Upper lobe of right lung (tissue), 1 donor: ENCODE measurements around the gene NIN. TPM values are rescaled to one million over a fixed set of nuclear protein-coding genes. Genes with fewer than 3 reads are reported as not detected.
A peak's percentile ranks its signal among the peaks of the same experiment; 100 is the strongest.

Experiments
- ATAC-seq: fragments of 200-7000 bp; cut with Tn5 transposase; one replicate; pipeline ENCODE4 v1.9.1; 2020; ENCODE audit warnings: mild to moderate bottlenecking, moderate library complexity
- DNase-seq: peaks from one replicate; pipeline ENCODE4 v3.0.0-alpha.2; 2020
- H3K27ac ChIP-seq: fragments of 200-600 bp; one replicate; pipeline ENCODE4 v1.8.0; 2022
- H3K27me3 ChIP-seq: fragments of 200-600 bp; one replicate; pipeline ENCODE4 v1.8.0; 2022; ENCODE audit warnings: mild to moderate bottlenecking
- H3K36me3 ChIP-seq: fragments of 200-600 bp; one replicate; pipeline ENCODE4 v1.8.0; 2022
- H3K4me1 ChIP-seq: fragments of 200-600 bp; one replicate; pipeline ENCODE4 v1.8.0; 2022
- H3K4me3 ChIP-seq: fragments of 200-600 bp; one replicate; pipeline ENCODE4 v1.8.0; 2022; ENCODE audit warnings: mild to moderate bottlenecking
- H3K9me3 ChIP-seq: fragments of 200-600 bp; one replicate; pipeline ENCODE4 v1.8.0; 2022
- intact Hi-C: fragments of 100-400 bp; cut with DNase I; formaldehyde crosslinking; loops from one replicate; pipeline ENCODE4 v1.11.0; 2022
- total RNA-seq: library from RNA; stranded (reverse); fragmentation: NEBNext Ultra II Directional; extraction: Animal tissue kit (Norgen Biotek cat#: 25700); gene quantifications from one replicate; pipeline ENCODE4 v1.2.1, GENCODE V29; 2021
- TF ChIP-seq, protein P1 (sequence below): fragments of 200-600 bp; IDR thresholded peaks from one replicate; pipeline ENCODE4 v1.8.0; 2022; ENCODE audit warnings: antibody characterized with exemption
- donor health status: DM: no; HTN: yes; CAD: no; lungs with severe emphysema.

The NIN gene
- total RNA-seq, 1 donor from 2014 or later, result 37.5 TPM

DNA sequence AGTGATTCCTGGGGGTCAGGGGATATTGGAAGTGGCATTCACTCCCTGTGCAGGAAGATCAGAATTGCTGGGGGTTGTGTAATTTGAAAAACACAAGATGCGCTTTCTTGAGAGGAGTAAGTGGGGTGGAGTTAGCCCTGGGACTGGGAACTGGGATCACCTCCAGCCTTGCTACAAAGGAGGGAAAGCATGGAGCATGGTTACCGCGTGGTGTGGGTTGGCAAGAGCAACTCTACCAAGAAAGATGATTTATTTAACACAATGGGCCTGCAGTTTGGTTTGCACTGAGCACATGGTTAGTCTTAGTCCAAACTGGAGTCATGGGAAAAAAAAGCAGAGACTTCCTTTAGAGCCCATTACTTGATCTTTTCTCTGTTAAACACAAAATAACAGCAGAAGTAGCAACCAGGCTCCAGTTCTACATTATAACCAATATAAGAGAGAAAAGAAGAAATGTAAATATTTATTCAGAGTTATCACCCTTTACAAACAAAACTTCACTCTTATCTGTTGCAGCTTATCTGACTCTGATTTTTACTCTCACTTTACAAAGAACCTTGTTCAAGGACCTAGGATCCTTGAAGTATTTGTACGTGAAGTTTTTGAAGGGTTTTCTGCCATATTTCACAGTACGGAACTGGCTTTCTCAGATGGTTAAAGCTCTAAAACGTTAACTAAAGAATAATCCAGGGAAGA lies 2.1 kb upstream of the NIN start:
- intact Hi-C loops, result no loop called here
- peaks cover 18% of the 10 kb centered on the region for H3K4me1 ChIP-seq
- H3K27ac ChIP-seq, result no peak overlapping the region
- H3K36me3 ChIP-seq, result no peaks in the 10 kb centered on the region
- no peaks in the 10 kb centered on the region for H3K9me3 ChIP-seq
- no peak overlapping the region for H3K4me3 ChIP-seq
- DNase-seq, result no peak
- TF ChIP-seq, protein P1, sequence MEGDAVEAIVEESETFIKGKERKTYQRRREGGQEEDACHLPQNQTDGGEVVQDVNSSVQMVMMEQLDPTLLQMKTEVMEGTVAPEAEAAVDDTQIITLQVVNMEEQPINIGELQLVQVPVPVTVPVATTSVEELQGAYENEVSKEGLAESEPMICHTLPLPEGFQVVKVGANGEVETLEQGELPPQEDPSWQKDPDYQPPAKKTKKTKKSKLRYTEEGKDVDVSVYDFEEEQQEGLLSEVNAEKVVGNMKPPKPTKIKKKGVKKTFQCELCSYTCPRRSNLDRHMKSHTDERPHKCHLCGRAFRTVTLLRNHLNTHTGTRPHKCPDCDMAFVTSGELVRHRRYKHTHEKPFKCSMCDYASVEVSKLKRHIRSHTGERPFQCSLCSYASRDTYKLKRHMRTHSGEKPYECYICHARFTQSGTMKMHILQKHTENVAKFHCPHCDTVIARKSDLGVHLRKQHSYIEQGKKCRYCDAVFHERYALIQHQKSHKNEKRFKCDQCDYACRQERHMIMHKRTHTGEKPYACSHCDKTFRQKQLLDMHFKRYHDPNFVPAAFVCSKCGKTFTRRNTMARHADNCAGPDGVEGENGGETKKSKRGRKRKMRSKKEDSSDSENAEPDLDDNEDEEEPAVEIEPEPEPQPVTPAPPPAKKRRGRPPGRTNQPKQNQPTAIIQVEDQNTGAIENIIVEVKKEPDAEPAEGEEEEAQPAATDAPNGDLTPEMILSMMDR, result no peak
- no peak for ATAC-seq
- no peaks in the 10 kb centered on the region for H3K27me3 ChIP-seq

DNA sequence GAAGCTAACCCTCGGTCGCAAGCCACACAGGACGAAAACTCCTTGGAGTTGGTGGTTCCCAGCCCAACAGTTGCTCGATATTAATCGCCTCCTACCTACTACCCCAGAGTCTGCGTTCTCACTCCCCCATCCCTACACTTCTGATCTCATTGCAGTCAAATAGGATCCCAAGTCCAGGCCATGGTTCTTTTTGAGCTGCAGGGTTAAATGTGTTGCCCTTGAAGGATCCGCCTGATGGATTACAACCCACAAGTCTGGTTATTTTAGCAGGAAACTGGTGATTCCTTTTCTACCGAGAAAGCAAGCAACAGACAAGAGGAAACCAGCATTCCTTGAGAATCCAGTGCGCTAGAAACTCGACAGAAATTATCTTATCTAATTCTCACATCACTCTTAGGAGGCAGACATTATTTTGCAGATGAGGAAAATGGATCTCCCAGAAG lies 785 bp upstream of the NIN start:
- no peak for DNase-seq
- ATAC-seq, result no peak
- H3K27ac ChIP-seq, result peak overlapping the region; percentile 74
- intact Hi-C loops, result no loop called here
- H3K9me3 ChIP-seq, result no peaks in the 10 kb centered on the region
- H3K4me1 ChIP-seq, result peaks cover 20% of the 10 kb centered on the region
- H3K4me3 ChIP-seq, result peak overlapping the region; percentile 90
- TF ChIP-seq, protein P1, result no peak
- H3K36me3 ChIP-seq, result no peaks in the 10 kb centered on the region
- no peaks in the 10 kb centered on the region for H3K27me3 ChIP-seq

DNA sequence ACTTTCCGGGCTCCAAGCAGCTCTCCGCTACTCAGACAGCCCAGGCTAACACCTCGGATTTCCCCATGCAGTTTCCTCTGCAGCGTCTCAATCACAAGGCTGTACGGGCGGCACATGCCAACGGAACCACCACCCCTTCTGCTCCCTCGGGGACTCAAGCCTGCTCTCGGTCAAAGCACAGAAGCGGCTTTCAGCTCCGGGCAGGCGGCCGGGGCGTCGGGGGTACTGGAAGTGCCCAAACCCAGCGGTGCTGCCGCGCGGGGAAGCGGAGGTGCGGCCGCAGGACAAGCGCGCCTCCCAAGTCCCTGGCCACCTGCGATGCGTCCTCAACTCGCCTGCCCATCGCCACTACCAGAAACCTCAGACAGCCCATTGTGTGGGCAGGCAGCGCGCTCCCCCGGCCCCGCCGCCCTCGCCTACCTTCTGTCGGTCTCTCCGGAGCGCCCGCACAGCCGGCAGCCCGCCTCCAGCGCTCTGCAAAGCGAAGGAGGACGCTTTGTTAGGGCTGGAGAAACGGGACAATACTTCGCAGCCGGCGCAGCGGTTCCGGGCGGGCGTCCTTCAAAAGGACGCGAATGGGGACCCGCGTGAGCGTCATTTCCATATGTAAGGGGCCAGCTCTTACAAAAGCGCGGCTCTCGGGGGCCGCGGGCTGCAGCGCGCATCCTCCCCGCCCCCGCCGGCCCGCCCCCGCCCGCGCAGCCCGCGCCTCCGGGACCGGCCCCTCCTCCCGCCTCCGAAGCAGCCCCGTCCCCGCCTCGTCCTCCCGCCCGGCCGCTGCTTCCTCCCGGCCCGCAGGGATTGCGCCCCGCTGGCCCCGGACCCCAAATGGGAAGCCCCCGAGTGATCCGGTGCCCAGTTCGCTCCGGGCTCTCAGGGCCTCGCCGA lies 674 bp downstream of the NIN start:
- H3K27me3 ChIP-seq, result no peaks in the 10 kb centered on the region
- TF ChIP-seq, protein P1, result no peak
- peak; percentile 66 for ATAC-seq
- intact Hi-C loops, result no loop called here
- H3K36me3 ChIP-seq, result no peaks in the 10 kb centered on the region
- peak; percentile 80 for DNase-seq
- H3K27ac ChIP-seq, result peak overlapping the region; percentile 82
- H3K4me3 ChIP-seq, result peak overlapping the region; percentile 90
- no peaks in the 10 kb centered on the region for H3K9me3 ChIP-seq
- H3K4me1 ChIP-seq, result peaks cover 20% of the 10 kb centered on the region

DNA sequence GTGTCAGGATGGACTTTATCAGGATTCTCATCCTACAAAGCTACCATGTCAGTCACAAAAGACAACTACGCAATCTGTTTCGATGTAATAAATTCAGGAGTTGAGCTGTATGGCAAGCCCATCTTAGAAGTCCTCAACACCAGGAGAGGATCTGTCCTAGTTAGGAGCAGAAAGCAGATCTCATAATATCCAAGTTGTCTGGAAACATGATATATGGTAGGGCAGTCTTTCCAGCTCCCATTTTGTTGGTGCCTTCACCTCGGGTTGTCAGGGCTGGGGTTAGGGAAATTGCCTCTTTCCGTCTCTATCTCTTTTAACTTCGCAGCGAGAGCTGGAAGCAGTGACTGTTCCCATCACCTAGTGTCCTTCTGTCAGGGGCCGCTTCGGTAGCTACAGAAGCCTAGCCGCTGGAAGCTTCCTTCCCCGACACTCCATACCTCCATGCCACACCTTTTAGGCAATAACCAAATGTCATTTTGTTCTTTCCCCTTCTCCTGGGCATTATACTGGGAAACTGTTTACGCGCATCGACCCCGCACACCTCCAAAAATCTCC lies 1.4 kb downstream of the NIN start:
- H3K4me3 ChIP-seq, result peak overlapping the region; percentile 90
- ATAC-seq, result no peak
- H3K27ac ChIP-seq, result no peak overlapping the region
- H3K4me1 ChIP-seq, result peaks cover 20% of the 10 kb centered on the region
- intact Hi-C loops, result no loop called here
- DNase-seq, result no peak
- H3K9me3 ChIP-seq, result no peaks in the 10 kb centered on the region
- H3K36me3 ChIP-seq, result no peaks in the 10 kb centered on the region
- TF ChIP-seq, protein P1, result no peak
- H3K27me3 ChIP-seq, result no peaks in the 10 kb centered on the region

DNA sequence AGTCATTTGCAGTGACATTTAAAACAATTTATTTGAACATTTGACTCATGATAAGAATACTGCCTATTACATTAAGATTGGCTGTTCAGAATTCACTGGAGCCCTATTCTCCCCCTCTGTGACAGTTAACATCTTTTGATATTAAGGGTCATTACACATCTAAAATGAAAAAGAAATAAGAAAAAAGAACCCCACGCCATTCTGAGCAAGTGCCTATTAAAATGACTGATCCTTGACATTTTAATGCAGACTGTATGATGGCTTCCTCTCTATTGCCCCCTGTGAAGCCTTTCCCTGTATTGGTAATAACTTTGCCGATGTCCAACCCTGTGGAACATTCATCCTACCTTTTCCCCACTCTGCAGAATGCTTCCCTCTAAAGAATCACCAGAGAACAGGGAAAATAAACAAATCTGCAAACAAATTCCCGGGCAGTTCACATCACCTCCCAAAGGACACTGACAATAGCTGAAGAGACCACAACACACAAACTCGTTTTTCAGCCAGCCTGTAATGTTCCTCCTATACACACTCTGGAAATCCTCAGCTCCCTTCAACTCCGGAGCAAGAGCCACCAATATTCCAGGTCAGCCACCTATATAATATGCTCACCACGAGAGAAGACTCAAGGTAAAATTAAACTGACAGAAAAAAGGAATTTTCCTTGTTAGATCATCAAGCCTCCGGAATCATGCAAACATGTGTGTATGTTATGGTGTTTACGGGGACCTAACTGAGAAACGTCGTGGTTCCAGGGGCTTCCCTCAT lies 2.1 kb downstream of the NIN start:
- TF ChIP-seq, protein P1, result no peak

More for the DNA sequence above, 2.1 kb downstream of the NIN start:
- intact Hi-C loops, result no loop called here
- Histone ChIP-seq H3K36me3 (no peaks in the 10 kb centered on the region), H3K27ac (no peak overlapping the region), H3K9me3 (no peaks in the 10 kb centered on the region), H3K4me3 (peak overlapping the region; percentile 90), H3K4me1 (peaks cover 20% of the 10 kb centered on the region), H3K27me3 (no peaks in the 10 kb centered on the region)
- ATAC-seq (no peak), DNase-seq (no peak)
